ENCODE results near the gene MFSD12. TPM values are rescaled to one million over a fixed set of nuclear protein-coding genes. Genes with fewer than 3 reads are reported as not detected.

The MFSD12 gene
- total and polyA plus RNA-seq, 3 experiments from 2014 or later, result 48.9 to 119 (median 114) TPM

GRCh38 chr19:3580156-3580934 lies 23.0 kb upstream of the MFSD12 start:
- Mint-ChIP-seq H3K27me3 (no peaks in the 10 kb centered on the region), H3K27ac (peak overlapping the region in 2 of 8 donors; percentile 17 to 26), H3K9me3 (peaks cover 0 to 2% (median 0%) of the 10 kb centered on the region in 5 donors), H3K36me3 (peaks cover 0 to 8% (median 1%) of the 10 kb centered on the region in 3 donors), H3K4me1 (peaks cover under 1% of the 10 kb centered on the region in 3 donors), H3K4me3 (peak overlapping the region in 1 of 7 donors; percentile 45)
- DNase-seq, result no peak
- Histone ChIP-seq H3K9me3 (ENCODE audit: low read length) (no peaks in the 10 kb centered on the region), H3K27ac (ENCODE audit: low read depth, low read length) (no peak overlapping the region), H3K4me3 (ENCODE audit: low read length) (no peak overlapping the region), H3K27me3 (ENCODE audit: insufficient read depth, low read length, poor library complexity, severe bottlenecking) (no peaks in the 10 kb centered on the region), H3K36me3 (ENCODE audit: insufficient read depth, low read length) (no peaks in the 10 kb centered on the region), H3K4me1 (ENCODE audit: insufficient read depth, low read length) (no peaks in the 10 kb centered on the region)
- ChIA-PET CTCF (interaction anchor here (0.6 kb wide), 1 partner anchor 818 kb away, joined by 3 read pairs; no protein-coding TSS in a partner anchor), POLR2A (no interaction called here)

DNA sequence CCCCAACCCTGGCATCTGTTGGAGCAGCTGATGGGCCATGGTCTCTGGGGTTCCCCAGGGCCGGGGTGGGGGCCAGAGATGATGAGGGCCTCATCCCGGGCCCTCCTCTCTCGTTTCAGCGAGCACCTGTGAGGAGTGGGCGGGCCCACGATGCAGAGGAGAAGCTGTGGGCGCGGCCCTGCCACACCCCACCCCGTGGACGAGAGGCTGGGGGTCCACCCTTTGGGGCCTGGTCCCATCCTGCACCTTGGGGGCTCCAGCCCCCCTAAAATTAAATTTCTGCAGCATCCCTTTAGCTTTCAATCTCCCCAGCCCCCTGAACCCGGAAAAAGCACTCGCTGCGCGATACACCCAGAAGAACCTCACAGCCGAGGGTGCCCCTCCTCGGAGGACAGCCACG lies 21.0 kb upstream of the MFSD12 start:
- ChIA-PET CTCF (interaction anchor here (0.8 to 1.5 kb wide), 4 partner anchors 22 to 33 kb away, joined by 3 read pairs; no protein-coding TSS in a partner anchor), POLR2A (interaction anchor here (0.6 kb wide), 2 partner anchors 534 to 1637 kb away, joined by 3 to 5 read pairs; no protein-coding TSS in a partner anchor)
- no peak overlapping the region for H3K4me3 ChIP-seq (ENCODE audit: low read length)

GRCh38 chr19:3577723-3578344 lies 20.4 kb upstream of the MFSD12 start:
- DNase-seq, result no peak
- Histone ChIP-seq H3K36me3 (ENCODE audit: insufficient read depth, low read length) (no peaks in the 10 kb centered on the region), H3K4me3 (ENCODE audit: low read length) (no peak overlapping the region), H3K27ac (ENCODE audit: low read depth, low read length) (no peak overlapping the region), H3K27me3 (ENCODE audit: insufficient read depth, low read length, poor library complexity, severe bottlenecking) (no peaks in the 10 kb centered on the region), H3K9me3 (ENCODE audit: low read length) (no peaks in the 10 kb centered on the region), H3K4me1 (ENCODE audit: insufficient read depth, low read length) (peaks cover 8% of the 10 kb centered on the region)
- no peaks in the 10 kb centered on the region for H3K27me3 Mint-ChIP-seq
- CTCF ChIA-PET, result interaction anchor here (0.8 to 1.5 kb wide), 4 partner anchors 22 to 33 kb away, joined by 3 read pairs; no protein-coding TSS in a partner anchor
- H3K9me3 Mint-ChIP-seq, result peaks cover 0 to 2% (median 0%) of the 10 kb centered on the region in 5 donors
- POLR2A ChIA-PET, result interaction anchor here (0.6 kb wide), 2 partner anchors 534 to 1636 kb away, joined by 3 to 5 read pairs; no protein-coding TSS in a partner anchor
- H3K27ac Mint-ChIP-seq, result no peak overlapping the region
- H3K4me3 Mint-ChIP-seq, result peak overlapping the region in 1 of 7 donors; percentile 48
- peaks cover 6 to 11% (median 8%) of the 10 kb centered on the region in 3 donors for H3K4me1 Mint-ChIP-seq
- peaks cover 0 to 14% (median 2%) of the 10 kb centered on the region in 3 donors for H3K36me3 Mint-ChIP-seq

More for the DNA sequence above, 21.0 kb upstream of the MFSD12 start:
- Histone ChIP-seq H3K36me3 (ENCODE audit: insufficient read depth, low read length) (no peaks in the 10 kb centered on the region), H3K27me3 (ENCODE audit: insufficient read depth, low read length, poor library complexity, severe bottlenecking) (no peaks in the 10 kb centered on the region), H3K9me3 (ENCODE audit: low read length) (no peaks in the 10 kb centered on the region), H3K4me1 (ENCODE audit: insufficient read depth, low read length) (peaks cover 6% of the 10 kb centered on the region), H3K27ac (ENCODE audit: low read depth, low read length) (no peak overlapping the region)
- H3K27ac Mint-ChIP-seq, result no peak overlapping the region
- H3K36me3 Mint-ChIP-seq, result peaks cover 0 to 14% (median 2%) of the 10 kb centered on the region in 3 donors
- H3K4me1 Mint-ChIP-seq, result peaks cover 6 to 11% (median 8%) of the 10 kb centered on the region in 3 donors
- H3K4me3 Mint-ChIP-seq, result no peak overlapping the region
- no peaks in the 10 kb centered on the region for H3K27me3 Mint-ChIP-seq
- DNase-seq, result no peak
- peaks cover 0 to 2% (median 0%) of the 10 kb centered on the region in 5 donors for H3K9me3 Mint-ChIP-seq

DNA sequence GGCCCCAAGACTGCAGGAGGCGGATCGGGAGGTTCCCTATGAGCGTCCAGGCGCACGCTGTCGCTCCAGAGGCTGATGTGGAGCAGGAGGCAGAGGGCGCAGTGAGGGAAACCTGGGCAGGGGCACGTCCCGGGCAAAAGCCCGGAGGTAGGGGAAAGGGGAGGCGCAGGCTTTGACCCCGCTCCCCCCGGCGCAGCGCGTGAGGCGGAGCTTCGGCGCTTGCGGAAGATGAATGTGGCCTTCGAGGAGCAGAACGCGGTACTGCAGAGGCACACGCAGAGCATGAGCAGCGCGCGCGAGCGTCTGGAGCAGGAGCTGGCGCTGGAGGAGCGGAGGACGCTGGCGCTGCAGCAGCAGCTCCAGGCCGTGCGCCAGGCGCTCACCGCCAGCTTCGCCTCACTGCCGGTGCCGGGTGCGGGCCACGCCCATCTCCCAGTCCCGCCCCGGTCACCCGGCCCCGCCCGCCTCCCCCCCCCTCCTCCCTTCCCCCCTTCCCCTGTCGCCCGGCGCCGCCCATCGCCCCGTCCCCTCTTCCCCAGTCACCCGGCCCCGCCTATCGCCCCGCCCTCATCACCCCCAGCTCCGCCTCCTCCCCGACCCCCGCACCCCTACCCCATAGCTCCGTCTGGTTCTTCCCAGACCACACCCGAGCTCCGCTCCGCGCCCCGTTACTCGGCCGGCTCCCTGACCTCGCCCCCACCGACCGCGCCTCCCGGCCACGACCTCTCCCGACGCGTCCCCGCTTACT lies 19.5 kb upstream of the MFSD12 start:
- Histone ChIP-seq H3K27ac (ENCODE audit: low read depth, low read length) (no peak overlapping the region), H3K4me3 (ENCODE audit: low read length) (no peak overlapping the region), H3K27me3 (ENCODE audit: insufficient read depth, low read length, poor library complexity, severe bottlenecking) (no peaks in the 10 kb centered on the region), H3K9me3 (ENCODE audit: low read length) (no peaks in the 10 kb centered on the region), H3K4me1 (ENCODE audit: insufficient read depth, low read length) (peaks cover 14% of the 10 kb centered on the region), H3K36me3 (ENCODE audit: insufficient read depth, low read length) (no peaks in the 10 kb centered on the region)
- H3K9me3 Mint-ChIP-seq, result peaks cover 0 to 2% (median 0%) of the 10 kb centered on the region in 5 donors
- ChIA-PET POLR2A (no interaction called here), CTCF (no interaction called here)
- peaks cover 0 to 14% (median 2%) of the 10 kb centered on the region in 3 donors for H3K36me3 Mint-ChIP-seq
- no peaks in the 10 kb centered on the region for H3K27me3 Mint-ChIP-seq
- peaks cover 11 to 17% (median 16%) of the 10 kb centered on the region in 3 donors for H3K4me1 Mint-ChIP-seq
- H3K27ac Mint-ChIP-seq, result no peak overlapping the region
- H3K4me3 Mint-ChIP-seq, result no peak overlapping the region
- no peak for DNase-seq

GRCh38 chr19:3575949-3576673 lies 18.7 kb upstream of the MFSD12 start:
- CTCF ChIA-PET, result interaction anchor here (1.4 to 1.5 kb wide), 2 partner anchors 10 to 31 kb away, joined by 5 to 7 read pairs; partner anchors contain the start of gene GIPC3
- Histone ChIP-seq H3K9me3 (ENCODE audit: low read length) (no peaks in the 10 kb centered on the region), H3K27ac (ENCODE audit: low read depth, low read length) (no peak overlapping the region), H3K27me3 (ENCODE audit: insufficient read depth, low read length, poor library complexity, severe bottlenecking) (no peaks in the 10 kb centered on the region), H3K36me3 (ENCODE audit: insufficient read depth, low read length) (no peaks in the 10 kb centered on the region), H3K4me3 (ENCODE audit: low read length) (no peak overlapping the region), H3K4me1 (ENCODE audit: insufficient read depth, low read length) (peaks cover 15% of the 10 kb centered on the region)
- H3K36me3 Mint-ChIP-seq, result peaks cover 0 to 14% (median 2%) of the 10 kb centered on the region in 3 donors
- no peak overlapping the region for H3K4me3 Mint-ChIP-seq
- H3K27me3 Mint-ChIP-seq, result no peaks in the 10 kb centered on the region
- peaks cover 0 to 2% (median 0%) of the 10 kb centered on the region in 5 donors for H3K9me3 Mint-ChIP-seq
- H3K27ac Mint-ChIP-seq, result peak overlapping the region in 1 of 8 donors; percentile 38
- POLR2A ChIA-PET, result no interaction called here
- DNase-seq, result no peak
- H3K4me1 Mint-ChIP-seq, result peaks cover 14 to 22% (median 20%) of the 10 kb centered on the region in 3 donors

DNA sequence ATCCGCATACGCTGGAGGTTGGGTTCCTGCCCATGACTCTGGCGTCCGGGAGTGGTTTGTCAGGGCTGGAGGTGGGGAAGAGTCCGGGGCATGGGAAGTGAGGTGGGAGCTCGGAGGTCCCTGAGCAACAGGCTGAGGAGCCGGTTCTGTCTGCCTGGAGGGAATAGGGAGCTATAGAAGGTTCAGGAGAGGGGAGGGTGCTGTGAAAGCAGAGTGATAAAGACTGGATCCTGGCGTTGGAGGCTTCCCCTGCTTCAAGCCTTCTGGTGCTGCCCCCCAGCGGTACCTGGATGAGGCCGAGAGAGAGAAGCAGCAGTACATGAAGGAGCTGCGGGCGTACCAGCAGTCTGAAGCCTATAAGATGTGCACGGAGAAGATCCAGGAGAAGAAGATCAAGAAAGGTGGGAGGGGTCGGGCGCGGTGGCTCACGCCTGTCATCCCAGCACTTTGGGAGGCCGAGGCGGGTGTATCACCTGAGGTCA lies 17.9 kb upstream of the MFSD12 start:
- ChIA-PET CTCF (interaction anchor here (0.6 to 1.5 kb wide), 3 partner anchors 10 to 30 kb away, joined by 3 to 7 read pairs (median 5); partner anchors contain the start of gene GIPC3), POLR2A (interaction anchor here (0.6 kb wide), 2 partner anchors 21 to 156 kb away, joined by 5 to 8 read pairs; no protein-coding TSS in a partner anchor)
- Histone ChIP-seq H3K4me1 (ENCODE audit: insufficient read depth, low read length) (peaks cover 15% of the 10 kb centered on the region), H3K27me3 (ENCODE audit: insufficient read depth, low read length, poor library complexity, severe bottlenecking) (no peaks in the 10 kb centered on the region), H3K27ac (ENCODE audit: low read depth, low read length) (no peak overlapping the region), H3K36me3 (ENCODE audit: insufficient read depth, low read length) (no peaks in the 10 kb centered on the region), H3K4me3 (ENCODE audit: low read length) (no peak overlapping the region), H3K9me3 (ENCODE audit: low read length) (no peaks in the 10 kb centered on the region)
- Mint-ChIP-seq H3K9me3 (peaks cover 0 to 2% (median 0%) of the 10 kb centered on the region in 5 donors), H3K4me3 (peak overlapping the region in 4 of 7 donors; percentile 33 to 71 (median 56)), H3K36me3 (peaks cover 0 to 14% (median 2%) of the 10 kb centered on the region in 3 donors), H3K4me1 (peaks cover 14 to 22% (median 20%) of the 10 kb centered on the region in 3 donors), H3K27me3 (no peaks in the 10 kb centered on the region), H3K27ac (peak overlapping the region in 1 of 8 donors; percentile 64)
- no peak for DNase-seq

Data from CD8-positive, alpha-beta memory T cell (primary cell).